ENCODE results near the gene OAS1. TPM values are rescaled to one million over a fixed set of nuclear protein-coding genes. Genes with fewer than 3 reads are reported as not detected.

The OAS1 gene
- total RNA-seq, 1 experiment from 2014 or later = 490 TPM

GRCh38 chr12:112965643-112966042 lies 58.9 kb downstream of the OAS1 start:
- no peak for DNase-seq (ENCODE audit: low read depth)

- no peak for DNase-seq (ENCODE audit: low read depth)
Measured at GRCh38 chr12:112967306-112967705, 60.5 kb downstream of the OAS1 start.

- no peak for DNase-seq (ENCODE audit: low read depth)
Measured at GRCh38 chr12:112967858-112968257, 61.1 kb downstream of the OAS1 start.

Other genes starting within 250 kb of the OAS1 start
- gene RPH3A, start 115.2 kb upstream of the OAS1 start, total RNA-seq (2014; rRNA removed; shearing (Covaris generic)) = not detected in 2 replicates
- 238 and 375 TPM in 2 replicates for gene OAS3, start 31.5 kb downstream of the OAS1 start, total RNA-seq (2014; rRNA removed; shearing (Covaris generic))
- 275 and 362 TPM in 2 replicates for gene OAS2, start 71.6 kb downstream of the OAS1 start, total RNA-seq (2014; rRNA removed; shearing (Covaris generic))
- not detected in 2 replicates for gene DTX1, start 149.8 kb downstream of the OAS1 start, total RNA-seq (2014; rRNA removed; shearing (Covaris generic))
- gene RASAL1, start 228.8 kb downstream of the OAS1 start, total RNA-seq (2014; rRNA removed; shearing (Covaris generic)) = not detected in 2 replicates
- gene CFAP73, start 242.8 kb downstream of the OAS1 start, total RNA-seq (2014; rRNA removed; shearing (Covaris generic)) = not detected in 2 replicates

Data from M059J (cell line).